Activated T-helper 2 cell treated with anti-CD3 and anti-CD28 coated beads, Interferon-gamma antibody, Interleukin-2, Interleukin-4, amounts not matched to agents 10 μg/mL and 5 μg/mL and 100 μg/mL, durations not matched to agents 14 hours and 24 hours and 36 hours (primary cell): Measurements from ENCODE around the gene C19orf53. TPM values are rescaled to one million over a fixed set of nuclear protein-coding genes. Genes with fewer than 3 reads are reported as not detected.

Source experiments
- DNase-seq: peaks from one replicate; pipeline ENCODE4 v3.0.0; 2021; ENCODE audit warnings: low spot score
- H3K27ac Mint-ChIP-seq: one replicate; pipeline ENCODE4 v1.8.0; 2021; ENCODE audit warnings: mixed read lengths
- H3K27me3 Mint-ChIP-seq: one replicate; pipeline ENCODE4 v1.8.0; 2021; ENCODE audit warnings: low read depth, mixed read lengths
- H3K36me3 Mint-ChIP-seq: one replicate; pipeline ENCODE4 v1.8.0; 2021; ENCODE audit warnings: low read depth, mixed read lengths
- H3K4me1 Mint-ChIP-seq: one replicate; pipeline ENCODE4 v1.8.0; 2021; ENCODE audit warnings: low read depth, mixed read lengths
- H3K4me3 Mint-ChIP-seq: one replicate; pipeline ENCODE4 v1.8.0; 2021; ENCODE audit warnings: low read depth, mild to moderate bottlenecking, moderate library complexity, mixed read lengths
- H3K9me3 Mint-ChIP-seq: one replicate; pipeline ENCODE4 v1.8.0; 2021; ENCODE audit warnings: mixed read lengths
- intact Hi-C: fragments of 100-400 bp; cut with micrococcal nuclease; formaldehyde crosslinking; loops from one replicate; pipeline ENCODE4 v1.15.1; 2023
- total RNA-seq: library from RNA; stranded (reverse); gene quantifications from 2 replicates; pipeline ENCODE4 v1.2.3, GENCODE V29; 2022

The C19orf53 gene
- total RNA-seq = 131 and 137 TPM in 2 replicates

DNA sequence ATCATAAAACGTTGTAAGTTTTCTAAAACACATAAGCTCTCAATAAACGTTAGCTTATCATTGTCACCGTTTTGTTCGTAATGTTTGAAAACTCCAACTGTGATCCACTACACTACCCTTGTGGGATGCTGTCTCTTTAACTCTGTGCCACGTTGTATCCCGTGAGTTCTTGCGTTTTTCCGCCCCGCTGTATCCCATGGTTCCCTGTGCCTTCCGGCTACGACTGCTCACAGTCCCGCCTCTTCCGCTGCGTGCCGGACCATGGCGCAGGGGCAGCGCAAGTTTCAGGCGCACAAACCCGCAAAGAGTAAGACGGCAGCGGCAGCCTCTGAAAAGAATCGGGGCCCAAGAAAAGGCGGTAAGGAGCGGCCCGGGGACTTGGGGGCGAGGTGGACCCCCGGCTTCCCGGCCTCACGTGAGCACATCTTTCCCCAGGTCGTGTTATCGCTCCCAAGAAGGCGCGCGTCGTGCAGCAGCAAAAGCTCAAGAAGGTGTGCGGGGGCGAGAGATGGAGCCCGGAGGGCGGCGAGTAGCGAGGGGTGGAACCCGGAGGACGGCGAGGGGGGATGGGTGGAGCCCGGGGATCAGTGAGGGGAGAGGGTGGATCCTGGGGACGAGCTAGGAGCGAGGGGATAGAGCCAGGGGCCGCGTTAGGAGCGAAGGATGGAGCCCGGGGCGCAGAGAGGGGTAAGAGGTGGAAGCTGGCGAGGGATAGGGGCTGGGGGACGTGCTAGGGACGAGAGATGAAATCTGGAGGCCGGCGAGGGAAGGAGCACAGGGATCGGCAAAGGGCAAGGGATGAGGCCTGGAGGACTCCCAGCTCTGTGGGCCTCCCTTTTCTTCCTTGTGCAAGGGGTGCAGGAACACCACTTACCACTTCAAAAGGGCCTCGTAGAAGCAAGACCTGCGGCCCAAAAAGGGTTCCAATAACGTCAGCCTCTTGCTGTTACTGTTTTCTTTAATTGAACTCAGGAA lies at the start of gene C19orf53:
Gene C19orf53, plus strand, starts transcription at position 240 of the 975 bp plus-strand sequence. Its CDS starts 22 bp downstream, at position 262.
- no peaks in the 10 kb centered on the region for H3K27me3 Mint-ChIP-seq
- intact Hi-C loops = loop anchor here (1.0 to 2.0 kb wide), 2 partner anchors 21 to 362 kb away; partner anchors contain the start of genes ASF1B and ZSWIM4
- peak within 1 kb of the TSS; percentile 97 for H3K27ac Mint-ChIP-seq
- H3K9me3 Mint-ChIP-seq = no peaks in the 10 kb centered on the region
- H3K4me3 Mint-ChIP-seq = peak within 1 kb of the TSS; percentile 99
- peaks cover 14% of the 10 kb centered on the region for H3K4me1 Mint-ChIP-seq
- peaks cover 48% of the 10 kb centered on the region for H3K36me3 Mint-ChIP-seq
- DNase-seq = peak; percentile 87

DNA sequence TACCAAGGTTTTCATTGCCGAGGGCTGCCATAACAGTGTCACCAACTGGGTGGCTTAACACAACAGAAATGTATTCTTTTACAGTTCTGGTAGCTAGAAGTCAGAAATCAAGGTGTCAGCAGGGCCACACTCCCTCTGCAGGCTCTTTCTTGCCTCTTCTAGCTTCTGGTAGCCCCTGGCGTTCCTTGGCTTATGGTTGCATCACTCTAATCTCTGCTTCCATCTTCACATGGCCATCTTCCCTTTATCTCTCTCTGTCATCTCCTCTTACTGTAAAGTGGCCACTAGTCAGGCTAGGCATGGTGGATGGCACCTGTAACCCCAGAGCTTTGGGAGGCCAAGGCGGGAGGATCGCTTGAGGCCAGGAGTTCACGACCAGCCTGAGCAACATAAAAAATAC lies 47.9 kb upstream of the C19orf53 start:
- Mint-ChIP-seq H3K27me3 (no peaks in the 10 kb centered on the region), H3K4me1 (peaks cover 13% of the 10 kb centered on the region), H3K27ac (no peak overlapping the region), H3K36me3 (no peaks in the 10 kb centered on the region), H3K4me3 (no peak overlapping the region), H3K9me3 (no peaks in the 10 kb centered on the region)
- no peak for DNase-seq
- intact Hi-C loops = no loop called here

DNA sequence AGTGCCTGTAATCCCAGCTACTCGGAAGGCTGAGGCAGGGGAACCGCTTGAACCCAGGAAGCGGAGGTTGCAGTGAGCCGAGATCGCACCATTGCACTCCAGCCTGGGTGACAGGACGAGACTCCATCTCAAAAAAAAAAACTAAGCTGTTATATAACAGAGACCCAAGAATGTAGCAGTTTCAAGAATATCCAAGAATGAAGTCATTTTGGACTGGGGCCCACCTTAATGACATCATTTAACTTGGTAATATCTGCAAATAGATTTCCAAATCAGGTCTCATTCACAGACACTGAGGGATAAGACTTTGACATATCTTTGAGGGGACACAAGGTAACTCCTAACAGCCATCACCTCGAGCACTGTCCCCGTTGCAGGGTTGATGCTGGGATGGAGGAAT lies 46.5 kb upstream of the C19orf53 start:
- no peaks in the 10 kb centered on the region for H3K27me3 Mint-ChIP-seq
- DNase-seq = no peak
- no peaks in the 10 kb centered on the region for H3K36me3 Mint-ChIP-seq
- intact Hi-C loops = no loop called here
- H3K27ac Mint-ChIP-seq = no peak overlapping the region
- H3K4me3 Mint-ChIP-seq = no peak overlapping the region
- peaks cover 15% of the 10 kb centered on the region for H3K4me1 Mint-ChIP-seq
- H3K9me3 Mint-ChIP-seq = no peaks in the 10 kb centered on the region

DNA sequence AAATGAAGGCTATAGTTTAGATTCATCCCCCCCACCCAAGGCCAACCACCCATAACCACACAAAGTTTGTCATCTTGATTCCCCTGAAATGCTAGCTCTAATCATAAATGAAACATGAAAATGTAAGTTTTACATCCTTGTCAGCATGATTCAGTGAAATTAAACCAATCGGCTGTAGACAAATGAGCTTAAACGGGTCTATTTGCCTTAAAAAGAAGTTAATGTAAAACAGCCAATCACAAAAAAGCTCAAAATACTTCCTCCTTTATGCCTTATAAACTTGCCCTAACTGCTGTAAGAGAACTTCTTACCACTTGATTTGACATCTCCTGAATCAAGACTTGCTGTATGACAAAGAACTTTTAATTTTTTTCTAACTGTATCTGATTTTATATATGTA lies 44.4 kb upstream of the C19orf53 start:
- peak overlapping the region; percentile 6 for H3K4me3 Mint-ChIP-seq

DNA sequence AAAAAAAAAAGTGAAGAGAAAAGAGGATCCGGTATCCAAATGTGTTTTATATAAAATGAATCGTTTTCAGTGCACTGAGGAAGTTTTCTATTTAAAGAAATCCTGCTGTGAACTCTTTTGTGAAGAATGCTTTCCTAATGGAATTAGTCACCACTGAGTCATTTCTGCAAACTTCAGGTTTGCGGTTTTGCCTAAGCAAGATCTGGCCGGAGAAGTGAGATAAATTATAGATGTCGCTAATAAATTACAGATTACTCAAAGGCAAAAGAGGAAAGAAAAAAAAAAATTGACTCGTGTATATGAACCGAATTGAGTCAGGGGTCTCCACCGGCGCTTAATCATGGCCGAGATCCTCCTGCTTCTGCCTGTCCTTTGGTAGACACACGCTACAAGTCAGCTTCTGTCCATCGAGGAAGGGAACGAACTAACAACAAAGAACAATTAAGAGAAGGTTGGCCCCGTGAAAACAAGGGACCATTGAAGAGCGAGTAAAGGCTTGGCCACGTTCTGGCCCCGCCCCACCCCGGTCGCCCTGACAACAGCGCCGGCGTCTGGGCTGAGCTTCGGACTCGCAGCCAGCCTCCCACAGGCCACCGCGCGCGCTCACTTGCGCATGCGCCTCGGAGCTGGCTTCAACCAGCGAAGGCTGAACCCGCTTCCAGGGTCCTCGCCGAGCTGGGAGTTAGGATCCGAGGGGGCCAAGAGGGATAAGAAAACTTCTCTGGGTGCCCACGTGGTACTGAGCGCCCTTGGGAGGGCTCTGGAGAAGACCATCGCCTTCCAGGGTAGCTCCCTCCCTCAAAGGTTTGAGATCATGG lies 42.9 kb upstream of the C19orf53 start:
- peak overlapping the region; percentile 98 for H3K27ac Mint-ChIP-seq
- no peaks in the 10 kb centered on the region for H3K27me3 Mint-ChIP-seq
- peaks cover 15% of the 10 kb centered on the region for H3K4me1 Mint-ChIP-seq
- peak overlapping the region; percentile 85 for H3K4me3 Mint-ChIP-seq
- DNase-seq = peak; percentile 93
- H3K36me3 Mint-ChIP-seq = no peaks in the 10 kb centered on the region
- H3K9me3 Mint-ChIP-seq = no peaks in the 10 kb centered on the region
- intact Hi-C loops = loop anchor here (1.0 to 5.0 kb wide), 5 partner anchors 16 to 219 kb away; a partner anchor contains a TSS

More for the DNA sequence above, 44.4 kb upstream of the C19orf53 start:
- no peaks in the 10 kb centered on the region for H3K27me3 Mint-ChIP-seq
- H3K4me1 Mint-ChIP-seq = peaks cover 15% of the 10 kb centered on the region
- DNase-seq = no peak
- intact Hi-C loops = loop anchor here (2.0 to 5.0 kb wide), 4 partner anchors 107 to 221 kb away; no protein-coding TSS in a partner anchor
- H3K36me3 Mint-ChIP-seq = no peaks in the 10 kb centered on the region
- no peaks in the 10 kb centered on the region for H3K9me3 Mint-ChIP-seq
- peak overlapping the region; percentile 98 for H3K27ac Mint-ChIP-seq

DNA sequence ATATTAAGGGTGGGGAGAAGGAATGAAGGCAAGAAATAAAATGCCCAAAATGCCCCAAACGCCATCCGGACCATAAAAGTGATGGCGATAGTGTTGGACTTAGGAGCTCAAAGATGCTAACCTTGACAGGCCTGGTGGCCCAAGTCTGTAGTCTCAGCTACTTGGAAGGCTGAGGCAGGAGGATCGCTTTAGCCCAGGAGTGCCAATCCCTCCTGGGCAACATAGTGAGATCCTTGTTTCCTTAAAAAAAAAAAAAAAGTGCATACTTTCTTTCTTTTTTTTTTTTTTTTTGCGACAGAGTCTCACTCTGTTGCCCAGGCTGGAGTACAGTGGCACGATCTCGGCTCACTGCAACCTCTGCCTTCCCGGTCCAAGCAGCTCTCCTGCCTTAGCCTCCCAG lies 41.9 kb upstream of the C19orf53 start:
- Mint-ChIP-seq H3K4me1 (peaks cover 15% of the 10 kb centered on the region), H3K36me3 (no peaks in the 10 kb centered on the region), H3K9me3 (no peaks in the 10 kb centered on the region), H3K4me3 (peak overlapping the region; percentile 85), H3K27ac (no peak overlapping the region), H3K27me3 (no peaks in the 10 kb centered on the region)
- no peak for DNase-seq
- intact Hi-C loops = loop anchor here (5.0 kb wide), 3 partner anchors 105 to 135 kb away; no protein-coding TSS in a partner anchor

DNA sequence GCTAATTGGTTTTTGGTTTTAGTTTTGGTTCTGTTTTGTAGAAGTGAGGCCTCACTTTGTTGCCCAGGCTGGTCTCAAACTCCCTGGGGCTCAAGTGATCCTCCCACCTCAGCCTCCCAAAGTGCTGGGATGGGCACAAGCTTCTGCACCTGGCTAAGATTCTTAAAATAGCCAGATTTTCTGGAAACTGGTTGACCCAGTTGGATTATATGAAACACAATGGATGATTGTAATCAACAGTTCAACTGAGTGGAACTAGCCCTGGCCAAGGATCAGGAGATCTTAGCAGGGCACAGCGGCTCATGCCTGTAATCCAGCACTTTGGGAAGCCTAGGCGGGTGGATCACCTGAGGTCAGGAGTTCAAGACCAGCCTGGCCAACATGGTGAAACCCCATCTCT lies 39.5 kb upstream of the C19orf53 start:
- Mint-ChIP-seq H3K36me3 (no peaks in the 10 kb centered on the region), H3K4me3 (no peak overlapping the region), H3K9me3 (no peaks in the 10 kb centered on the region), H3K4me1 (peaks cover 12% of the 10 kb centered on the region), H3K27ac (no peak overlapping the region), H3K27me3 (no peaks in the 10 kb centered on the region)
- no peak for DNase-seq
- intact Hi-C loops = loop anchor here (5.0 kb wide), 3 partner anchors 103 to 137 kb away; no protein-coding TSS in a partner anchor

DNA sequence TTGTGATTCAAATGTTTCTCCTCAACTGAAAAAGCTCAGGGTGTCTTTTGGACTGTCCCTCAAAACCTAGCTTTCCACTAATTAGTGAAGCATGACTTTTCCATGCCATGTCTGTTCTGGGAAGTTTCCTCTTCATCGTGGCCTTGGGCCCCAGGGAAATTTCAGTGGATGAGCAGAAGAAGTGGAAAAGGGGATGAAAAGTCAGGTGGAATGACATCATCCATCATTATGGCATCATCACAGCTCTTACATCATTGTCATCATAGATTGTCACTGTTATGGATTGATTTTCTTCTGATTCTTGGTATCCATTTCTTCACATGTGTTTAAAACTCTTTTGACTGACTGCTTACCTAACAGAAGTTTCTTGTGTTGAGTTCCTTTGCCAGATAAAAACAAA lies 36.2 kb upstream of the C19orf53 start:
- no peak for DNase-seq
- H3K36me3 Mint-ChIP-seq = no peaks in the 10 kb centered on the region
- no peaks in the 10 kb centered on the region for H3K27me3 Mint-ChIP-seq
- no peaks in the 10 kb centered on the region for H3K4me1 Mint-ChIP-seq
- H3K9me3 Mint-ChIP-seq = no peaks in the 10 kb centered on the region
- H3K4me3 Mint-ChIP-seq = no peak overlapping the region
- no peak overlapping the region for H3K27ac Mint-ChIP-seq
- intact Hi-C loops = no loop called here

DNA sequence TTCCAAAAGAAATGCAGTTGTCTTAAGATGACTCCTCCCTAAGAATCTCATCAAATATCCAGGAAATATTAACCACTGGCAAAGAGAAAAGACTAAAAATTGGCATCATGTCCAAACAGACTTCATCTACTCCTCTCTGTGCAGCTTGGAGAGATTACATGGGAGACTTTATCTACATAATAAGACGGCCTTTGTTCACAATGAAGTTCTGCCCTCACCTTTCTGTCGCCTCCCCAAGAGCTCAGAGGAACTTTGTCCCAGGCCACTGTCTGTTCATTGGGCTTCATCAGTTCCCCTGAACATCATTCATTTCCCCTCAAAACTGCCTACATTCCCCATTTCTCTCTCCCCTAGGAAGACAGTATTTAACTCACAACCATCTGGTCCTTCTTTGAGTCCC lies 32.4 kb upstream of the C19orf53 start:
- no peak for DNase-seq
- intact Hi-C loops = no loop called here
- Mint-ChIP-seq H3K36me3 (no peaks in the 10 kb centered on the region), H3K4me3 (no peak overlapping the region), H3K27ac (no peak overlapping the region), H3K9me3 (no peaks in the 10 kb centered on the region), H3K27me3 (no peaks in the 10 kb centered on the region), H3K4me1 (no peaks in the 10 kb centered on the region)

DNA sequence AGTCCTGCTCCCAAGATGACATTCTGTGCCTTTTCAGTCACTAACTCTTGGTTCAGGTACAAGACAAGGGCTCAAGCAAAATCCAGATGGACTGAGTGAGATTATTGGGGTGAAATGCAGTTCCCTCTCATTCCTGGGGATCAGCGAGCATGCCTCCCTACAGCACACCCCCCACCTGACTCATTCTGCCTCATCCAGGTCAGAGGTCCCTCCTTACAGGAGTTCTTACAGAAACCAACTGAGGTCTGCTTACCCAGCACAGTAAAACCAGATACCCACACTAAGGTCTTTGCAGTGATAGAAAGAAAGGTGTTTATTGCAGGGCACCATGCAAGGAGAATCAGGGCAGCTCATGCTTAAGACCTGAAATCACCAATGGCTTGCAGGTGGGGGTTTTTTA lies 31.5 kb upstream of the C19orf53 start:
- intact Hi-C loops = no loop called here
- no peaks in the 10 kb centered on the region for H3K27me3 Mint-ChIP-seq
- H3K9me3 Mint-ChIP-seq = no peaks in the 10 kb centered on the region
- no peak overlapping the region for H3K4me3 Mint-ChIP-seq
- no peak overlapping the region for H3K27ac Mint-ChIP-seq
- no peaks in the 10 kb centered on the region for H3K4me1 Mint-ChIP-seq
- no peaks in the 10 kb centered on the region for H3K36me3 Mint-ChIP-seq
- no peak for DNase-seq

DNA sequence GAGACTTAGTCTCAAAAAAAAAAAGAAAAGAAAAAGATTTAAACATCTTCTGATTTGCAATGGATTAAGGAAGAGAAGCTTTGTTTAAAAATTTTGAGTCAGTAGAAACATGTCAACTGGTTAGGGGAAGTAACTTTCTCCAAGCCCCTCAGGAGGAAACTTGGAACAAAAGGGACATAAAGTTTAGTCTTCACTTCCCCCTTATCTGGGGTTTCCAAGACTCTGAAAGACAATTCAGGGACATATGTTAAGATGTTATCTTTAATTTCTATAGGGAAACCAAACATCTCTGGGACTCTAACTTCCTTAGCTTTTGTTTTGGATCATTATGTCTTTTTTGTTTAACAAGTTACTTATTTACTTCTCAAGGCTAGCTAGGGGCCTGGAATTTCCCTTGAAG lies 30.1 kb upstream of the C19orf53 start:
- H3K4me3 Mint-ChIP-seq = no peak overlapping the region
- peaks cover 5% of the 10 kb centered on the region for H3K4me1 Mint-ChIP-seq
- intact Hi-C loops = no loop called here
- no peaks in the 10 kb centered on the region for H3K9me3 Mint-ChIP-seq
- H3K27me3 Mint-ChIP-seq = no peaks in the 10 kb centered on the region
- H3K36me3 Mint-ChIP-seq = no peaks in the 10 kb centered on the region
- DNase-seq = no peak
- H3K27ac Mint-ChIP-seq = no peak overlapping the region

DNA sequence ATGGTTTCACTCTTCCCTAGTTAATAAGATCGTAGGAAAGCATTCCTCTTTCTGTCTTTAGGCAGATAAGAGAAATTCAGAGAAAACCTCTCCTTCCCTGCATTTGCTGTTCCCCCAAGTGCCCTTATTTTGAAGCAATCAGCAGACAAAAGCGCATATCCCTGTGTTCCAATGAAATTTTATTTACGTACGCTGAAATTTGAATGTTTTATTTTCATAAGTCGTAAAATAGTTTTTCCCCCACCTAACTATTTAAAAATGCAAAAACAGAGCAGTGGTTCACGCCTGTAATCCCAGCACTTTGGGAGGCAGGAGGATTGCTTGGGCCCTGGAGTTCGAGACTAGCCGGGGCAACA lies 27.2 kb upstream of the C19orf53 start:
- Mint-ChIP-seq H3K4me1 (peaks cover 11% of the 10 kb centered on the region), H3K9me3 (no peaks in the 10 kb centered on the region), H3K4me3 (peak overlapping the region; percentile 87), H3K36me3 (peaks cover 8% of the 10 kb centered on the region), H3K27ac (peak overlapping the region; percentile 42), H3K27me3 (no peaks in the 10 kb centered on the region)
- no peak for DNase-seq
- intact Hi-C loops = loop anchor here (1.0 to 5.0 kb wide), 2 partner anchors 16 to 540 kb away; no protein-coding TSS in a partner anchor
